H1 (cell line): ENCODE data around the gene FGFRL1. TPM values are rescaled to one million over a fixed set of nuclear protein-coding genes. Genes with fewer than 3 reads are reported as not detected.

Source experiments
- CTCF ChIA-PET: fragments of 300-600 bp; sonication (Branson Sonifier 250); formaldehyde crosslinking; loops from one replicate; lab custom pipeline; 2021; ENCODE audit not compliant: partially characterized antibody; lab: Charles Lee
- POLR2A ChIA-PET: fragments of 300-600 bp; sonication (Branson Sonifier 250); formaldehyde crosslinking; loops from one replicate; lab custom pipeline; 2021; ENCODE audit warnings: inconsistent platforms; ENCODE audit not compliant: partially characterized antibody; lab: Charles Lee
- DNase-seq, 2 experiments: peaks; one replicate each; pipeline versions ENCODE4 v3.0.0 to v3.0.0-alpha.2; 2010 to 2022; ENCODE audit warnings: low spot score in 2 of 2, low read depth in 1 of 2, mixed read lengths in 1 of 2
- FAIRE-seq: peaks from 2 replicates; lab custom pipeline; 2011; peaks lifted over from hg19 to GRCh38; lab: Jason Lieb, UNC
- H2AFZ ChIP-seq: 2 replicates; pipeline ENCODE4 v1.8.1; 2012; ENCODE audit warnings: low read length, inconsistent platforms
- H2AK5ac ChIP-seq: 2 replicates; pipeline ENCODE4 v1.6.1; 2013; ENCODE audit warnings: low read depth, low read length
- H2BK120ac ChIP-seq: replicated peaks from 2 replicates; pipeline ENCODE3; 2013; ENCODE audit warnings: low read depth, low read length, inconsistent platforms
- H2BK12ac ChIP-seq: 2 replicates; pipeline ENCODE4 v1.6.1; 2013; ENCODE audit warnings: low read depth, low read length
- H2BK15ac ChIP-seq: 2 replicates; pipeline ENCODE4 v1.6.1; 2013; ENCODE audit warnings: low read length
- H2BK20ac ChIP-seq: 2 replicates; pipeline ENCODE4 v1.6.1; 2013; ENCODE audit warnings: low read length
- H2BK5ac ChIP-seq: 2 replicates; pipeline ENCODE4 v1.6.1; 2013; ENCODE audit warnings: low read depth, low read length
- H3K14ac ChIP-seq: 2 replicates; pipeline ENCODE4 v1.6.1; 2013; ENCODE audit warnings: inconsistent platforms; ENCODE audit not compliant: insufficient read length
- H3K18ac ChIP-seq: 2 replicates; pipeline ENCODE4 v1.6.1; 2013; ENCODE audit warnings: low read length; ENCODE audit errors: extremely low read depth
- H3K23ac ChIP-seq: 2 replicates; pipeline ENCODE4 v1.6.1; 2013; ENCODE audit warnings: inconsistent platforms; ENCODE audit not compliant: insufficient read length
- H3K23me2 ChIP-seq: 2 replicates; pipeline ENCODE4 v1.6.1; 2013; ENCODE audit warnings: low read depth, low read length
- H3K27ac ChIP-seq: 2 replicates; pipeline ENCODE4 v1.6.1; 2011; ENCODE audit warnings: low read depth, low read length, inconsistent platforms
- H3K27me3 ChIP-seq, 4 experiments: replicated peaks in 1 of 4; 1 replicate in 1 of 4; 2 replicates in 3 of 4; pipeline versions ENCODE4 v1.6.1 to v1.8.1; 2011 to 2013; ENCODE audit warnings: low read length in 3 of 4, mild to moderate bottlenecking in 3 of 4, inconsistent platforms in 2 of 4, mixed read lengths in 2 of 4, moderate library complexity in 1 of 4; ENCODE audit not compliant: control insufficient read depth in 3 of 4, insufficient read depth in 3 of 4; ENCODE audit errors: extremely low read depth in 1 of 4
- H3K36me3 ChIP-seq, 4 experiments: 2 replicates each; pipeline versions ENCODE4 v1.6.1 to v1.8.1; 2011 to 2013; ENCODE audit warnings: mild to moderate bottlenecking in 4 of 4, low read length in 3 of 4, moderate library complexity in 2 of 4, control low read depth in 1 of 4, inconsistent platforms in 1 of 4; ENCODE audit not compliant: insufficient read depth in 4 of 4, control insufficient read depth in 2 of 4
- H3K4ac ChIP-seq: replicated peaks from 2 replicates; pipeline ENCODE3; 2013; ENCODE audit warnings: low read length, low read depth, mixed read lengths, inconsistent platforms; ENCODE audit not compliant: insufficient read length
- H3K4me1 ChIP-seq, 4 experiments: replicated peaks in 1 of 4; 1 replicate in 1 of 4; 2 replicates in 3 of 4; pipeline versions ENCODE4 v1.6.1 to v1.8.1; 2011 to 2013; ENCODE audit warnings: low read length in 3 of 4, inconsistent platforms in 2 of 4, mixed read lengths in 1 of 4; ENCODE audit not compliant: insufficient read depth in 4 of 4, control insufficient read depth in 3 of 4
- H3K4me2 ChIP-seq, 2 experiments: 2 replicates each; pipeline versions ENCODE4 v1.6.1 to v1.8.1; 2011 to 2013; ENCODE audit warnings: low read depth in 2 of 2, low read length in 2 of 2, control low read depth in 1 of 2, inconsistent platforms in 1 of 2, mild to moderate bottlenecking in 1 of 2; ENCODE audit not compliant: insufficient read depth in 1 of 2
- H3K4me3 ChIP-seq, 4 experiments: fragments of 200-600, 300-600 bp in 1 of 4; sonication (generic), shearing (Covaris generic), sonication (Bioruptor Twin) in 1 of 4; 2 replicates each; pipeline versions ENCODE4 v1.5.1 to v1.8.1; 2011 to 2016; ENCODE audit warnings: low read length in 4 of 4, low read depth in 3 of 4, control low read depth in 2 of 4, inconsistent platforms in 2 of 4, mild to moderate bottlenecking in 2 of 4, mixed read lengths in 1 of 4, moderate library complexity in 1 of 4; ENCODE audit not compliant: insufficient read depth in 2 of 4; ENCODE audit errors: extremely low read depth in 1 of 4
- H3K56ac ChIP-seq: replicated peaks from 2 replicates; pipeline ENCODE3; 2013; ENCODE audit warnings: low read depth, mild to moderate bottlenecking, mixed read lengths, low read length, inconsistent platforms; ENCODE audit not compliant: insufficient read length
- H3K79me1 ChIP-seq: 2 replicates; pipeline ENCODE4 v1.6.1; 2013; ENCODE audit warnings: low read depth, low read length, control low read depth
- H3K79me2 ChIP-seq, 2 experiments: 2 replicates each; pipeline versions ENCODE4 v1.6.1 to v1.8.1; 2012 to 2013; ENCODE audit warnings: low read length in 2 of 2, mild to moderate bottlenecking in 2 of 2, inconsistent platforms in 1 of 2; ENCODE audit not compliant: insufficient read depth in 2 of 2, control insufficient read depth in 1 of 2
- H3K9ac ChIP-seq, 4 experiments: replicated peaks in 1 of 4; 1 replicate in 1 of 4; 2 replicates in 3 of 4; pipeline versions ENCODE4 v1.6.1 to v1.8.1; 2011 to 2013; ENCODE audit warnings: low read depth in 3 of 4, low read length in 3 of 4, control low read depth in 2 of 4, mild to moderate bottlenecking in 2 of 4, moderate library complexity in 2 of 4, inconsistent platforms in 1 of 4; ENCODE audit errors: extremely low read depth in 1 of 4
- H3K9me3 ChIP-seq, 2 experiments: 2 replicates each; pipeline versions ENCODE4 v1.6.1 to v1.8.1; 2012 to 2013; ENCODE audit warnings: mild to moderate bottlenecking in 2 of 2, moderate library complexity in 2 of 2, control low read depth in 1 of 2, inconsistent platforms in 1 of 2, low read depth in 1 of 2, low read length in 1 of 2, mixed read lengths in 1 of 2; ENCODE audit not compliant: insufficient read depth in 2 of 2
- H4K20me1 ChIP-seq, 2 experiments: replicated peaks in 1 of 2; 2 replicates each; pipeline versions ENCODE3 to v1.8.1; 2011 to 2013; ENCODE audit warnings: inconsistent platforms in 2 of 2, low read length in 2 of 2, mild to moderate bottlenecking in 1 of 2; ENCODE audit not compliant: insufficient read depth in 2 of 2, control insufficient read depth in 1 of 2
- H4K5ac ChIP-seq: 2 replicates; pipeline ENCODE4 v1.6.1; 2013; ENCODE audit warnings: low read length, low read depth, mixed read lengths, inconsistent platforms; ENCODE audit not compliant: insufficient read length
- H4K8ac ChIP-seq: 2 replicates; pipeline ENCODE4 v1.8.0; 2013; ENCODE audit warnings: mild to moderate bottlenecking, moderate library complexity, low read length, inconsistent platforms; ENCODE audit not compliant: insufficient read depth; ENCODE audit errors: extremely low read depth
- H4K91ac ChIP-seq: replicated peaks from 2 replicates; pipeline ENCODE3; 2013; ENCODE audit warnings: low read length, mixed read lengths, inconsistent platforms; ENCODE audit not compliant: insufficient read length
- SIN3A ChIP-seq, 2 experiments: IDR thresholded peaks in 1 of 2; conservative IDR thresholded peaks in 1 of 2; 2 replicates each; pipeline ENCODE4 v1.6.1; 2011 to 2012; ENCODE audit warnings: low read length in 2 of 2, improper control_type of control experiment in 1 of 2, low read depth in 1 of 2, mild to moderate bottlenecking in 1 of 2
- WGBS, 2 experiments: shearing (Covaris generic) in 1 of 2; methylation state at CpG; one replicate each; pipeline versions ENCODE4 v1.1.6 to v1.1.7; 2013 to 2015; ENCODE audit warnings: low lambda C conversion rate in 2 of 2, mixed read lengths in 2 of 2, inconsistent platforms in 1 of 2, low coverage in 1 of 2, missing lambda C conversion rate in 1 of 2; ENCODE audit not compliant: insufficient replicate concordance in 2 of 2, insufficient coverage in 1 of 2, insufficient read length in 1 of 2; ENCODE audit errors: extremely low coverage in 1 of 2, missing lambda C conversion rate in 1 of 2; 5-methylcytosine and 5-hydroxymethylcytosine counted together
- polyA plus RNA-seq, 7 experiments: library from polyadenylated mRNA; depleted of rRNA in 3 of 7; stranded (reverse) in 5 of 7; unstranded in 2 of 7; fragments of >200 nt in 5 of 7; fragments of 200-250 nt in 2 of 7; gene quantifications; 1 replicate in 5 of 7; 2 replicates in 1 of 7; 4 replicates in 1 of 7; pipeline versions ENCODE4 v1.2.1 to v1.2.3, GENCODE V29; 2011 to 2013; ENCODE audit warnings: missing spikeins in 2 of 7, mixed read lengths in 2 of 7
- total RNA-seq: library from RNA; stranded (reverse); fragmentation: NEBNext Ultra II Directional; extraction: Animal tissue kit (Norgen Biotek cat#: 25700); gene quantifications from 2 replicates; pipeline ENCODE4 v1.2.1, GENCODE V29; 2021

Gene FGFRL1
- total and polyA plus RNA-seq, 2 of the 8 experiments (the other 6 are each of a cell fraction or from before 2014, with no cell fraction given): 18.9 to 34.6 TPM

DNA sequence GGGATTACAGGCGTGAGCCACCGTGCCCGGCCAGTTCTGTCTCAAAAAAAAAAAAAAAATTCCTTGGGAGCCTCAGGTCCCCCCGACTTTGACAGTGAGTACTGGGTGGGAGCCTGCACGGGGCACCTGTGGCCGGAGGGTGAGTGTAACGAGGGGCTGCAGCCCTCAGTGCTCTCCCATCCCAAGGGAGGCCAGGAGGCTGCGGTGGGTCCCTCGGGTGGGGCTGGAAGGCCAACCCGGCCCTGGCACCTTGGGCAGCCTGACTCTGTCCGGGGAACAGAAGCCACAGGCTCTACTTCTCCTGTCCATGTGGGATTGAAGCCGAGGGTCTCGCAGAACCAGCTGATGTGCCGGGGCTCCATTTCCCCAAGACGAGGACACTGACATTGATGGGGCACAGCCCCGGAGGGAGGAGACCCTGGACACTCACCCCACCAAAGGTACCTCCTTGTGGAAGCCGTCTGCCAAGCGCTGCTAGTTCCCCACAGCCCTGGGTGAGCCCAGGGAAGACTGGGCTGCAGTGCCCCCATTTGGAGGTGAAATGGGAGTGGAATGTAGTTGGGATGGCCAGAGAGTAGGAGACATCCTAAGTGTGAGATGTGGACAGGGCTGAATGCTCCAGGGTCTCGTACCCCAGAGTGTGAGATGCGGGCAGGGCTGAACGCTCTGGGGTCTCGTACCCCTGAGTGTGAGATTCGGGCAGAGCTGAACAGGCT is 16.0 kb upstream of the FGFRL1 start:
- Histone ChIP-seq H3K56ac (no peak overlapping the region), H2AK5ac (no peak overlapping the region), H4K91ac (no peak overlapping the region), H3K18ac (no peak overlapping the region), H4K8ac (no peak overlapping the region), H2BK12ac (no peak overlapping the region), H2AFZ (no peak overlapping the region), H3K9ac (no peak overlapping the region), H3K36me3 (no peaks in the 10 kb centered on the region), H3K79me1 (no peaks in the 10 kb centered on the region), H4K5ac (no peak overlapping the region), H3K4me1 (peaks cover 0 to 2% (median 2%) of the 10 kb centered on the region in 4 experiments; a peak in 3 of 7 replicates), H3K79me2 (no peaks in the 10 kb centered on the region), H3K27ac (no peak overlapping the region), H4K20me1 (peaks cover 0 to 18% of the 10 kb centered on the region in 2 experiments), H3K9me3 (no peaks in the 10 kb centered on the region), H3K4me2 (no peak overlapping the region), H2BK15ac (no peak overlapping the region; the same call in 1 of the 2 replicates), H3K27me3 (peaks cover 20 to 46% (median 43%) of the 10 kb centered on the region in 4 experiments), H3K14ac (no peak overlapping the region), H3K4me3 (no peak overlapping the region), H3K23me2 (no peaks in the 10 kb centered on the region; the same call in 1 of the 2 replicates), H2BK20ac (no peak overlapping the region), H3K23ac (no peak overlapping the region), H3K4ac (no peak overlapping the region), H2BK5ac (no peak overlapping the region), H2BK120ac (no peak overlapping the region)
- WGBS, 2 experiments: 86% methylated on average over 19 of the region's 23 CpGs; no CpG with 5 or more reads in 1 of the 2 experiments
- ChIA-PET CTCF (interaction anchor here (0.8 to 1.6 kb wide), 2 partner anchors 61 to 577 kb away, joined by 3 to 7 read pairs; no protein-coding TSS in a partner anchor), POLR2A (no interaction called here)
- DNase-seq (no peak), FAIRE-seq (no peak)
- TF ChIP-seq SIN3A (conservative IDR thresholded peaks at IDR 0.05 in 1 of 2, IDR thresholded peaks at IDR 0.05 in 1 of 2; ENCODE audit: low read depth in 1 of 2, low read length in 2 of 2): no peak
